Stimulated activated CD4-positive, alpha-beta T cell treated with anti-CD3 and anti-CD28 coated beads, Interleukin-12 subunit alpha, Interleukin-12 subunit beta, amount 100 ng/mL, for 4 hours (primary cell): ENCODE results near the gene PPIB.
"Not testable (repeated sequence)": the region's sequence is repeated elsewhere in the genome, so short reads cannot be mapped to it uniquely, and the experiment has no call there.

ENCODE experiments used
- DNase-seq: peaks from one replicate; pipeline ENCODE4 v3.0.0-alpha.2; 2020

The PPIB gene

DNA sequence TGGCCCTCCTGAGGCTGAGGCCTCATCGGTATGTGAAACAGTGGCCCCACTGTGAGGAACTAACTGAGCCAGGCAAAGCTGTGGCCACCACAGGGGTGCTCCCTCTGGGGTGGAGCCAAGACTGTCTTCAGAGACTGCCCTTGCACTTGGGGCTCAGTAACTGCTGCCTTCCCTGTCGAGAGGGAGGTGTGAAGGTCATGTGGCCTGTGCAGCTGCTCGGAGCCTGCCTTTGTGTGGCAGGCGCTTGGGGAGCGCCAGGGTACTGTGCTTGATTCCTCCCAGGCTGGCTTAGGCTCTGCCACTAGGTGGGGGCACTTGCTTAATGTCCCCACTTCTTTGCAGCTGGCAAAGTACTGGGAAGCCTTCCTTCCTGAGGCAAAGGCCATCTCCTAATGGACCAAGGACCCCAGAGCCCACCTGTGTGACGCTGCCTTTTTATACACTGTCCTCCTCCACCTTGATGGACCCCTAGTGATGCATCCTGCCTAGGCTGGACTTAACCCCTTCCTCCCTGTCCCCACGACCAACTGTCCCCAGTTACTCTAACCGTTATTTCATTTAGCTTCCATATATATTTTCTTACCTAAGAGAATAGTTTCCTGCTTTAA, 25.5 kb downstream of the PPIB start:
- no peak for DNase-seq

DNA sequence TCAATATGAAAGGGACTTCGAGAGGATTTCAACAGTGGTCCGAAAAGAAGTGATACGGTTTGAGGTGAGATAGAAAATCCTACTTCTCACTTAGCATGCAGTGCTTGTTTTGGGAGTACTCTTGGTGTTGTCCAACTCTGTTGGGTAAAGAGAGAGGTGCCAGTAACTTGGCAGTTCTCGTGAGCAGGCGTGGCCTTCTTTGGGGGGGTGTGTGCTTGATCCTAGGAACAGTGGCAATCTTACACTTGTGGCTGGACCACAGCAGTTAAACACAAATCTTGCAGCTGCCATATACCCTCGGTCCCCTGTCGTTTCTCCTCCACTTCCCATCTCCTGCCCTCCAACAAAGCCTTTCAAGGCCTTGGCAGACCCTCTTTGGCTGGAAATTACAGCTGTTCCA, 26.5 kb downstream of the PPIB start:
- DNase-seq = no peak

DNA sequence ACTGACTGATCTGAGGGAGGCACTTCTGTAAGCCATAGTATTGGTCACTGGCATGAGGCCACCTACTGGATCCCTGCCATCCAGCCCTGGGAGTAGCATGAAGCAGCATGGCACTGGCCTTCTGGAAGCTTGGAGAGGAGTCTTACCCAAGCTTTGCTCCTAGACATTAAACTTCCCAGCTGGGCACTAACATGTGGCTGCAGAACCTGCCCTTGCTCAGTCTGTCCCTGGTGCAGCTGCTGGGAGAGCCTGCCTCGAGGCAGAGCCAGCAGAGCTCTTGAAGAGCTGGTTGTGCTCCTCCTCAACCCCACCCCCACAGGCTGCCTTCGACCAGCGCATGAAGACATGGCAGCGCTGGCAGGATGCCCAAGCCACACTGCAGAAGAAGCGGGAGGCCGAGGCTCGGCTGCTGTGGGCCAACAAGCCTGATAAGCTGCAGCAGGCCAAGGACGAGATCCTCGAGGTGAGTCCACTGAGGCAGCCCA, 28.4 kb downstream of the PPIB start:
- DNase-seq = no peak

DNA sequence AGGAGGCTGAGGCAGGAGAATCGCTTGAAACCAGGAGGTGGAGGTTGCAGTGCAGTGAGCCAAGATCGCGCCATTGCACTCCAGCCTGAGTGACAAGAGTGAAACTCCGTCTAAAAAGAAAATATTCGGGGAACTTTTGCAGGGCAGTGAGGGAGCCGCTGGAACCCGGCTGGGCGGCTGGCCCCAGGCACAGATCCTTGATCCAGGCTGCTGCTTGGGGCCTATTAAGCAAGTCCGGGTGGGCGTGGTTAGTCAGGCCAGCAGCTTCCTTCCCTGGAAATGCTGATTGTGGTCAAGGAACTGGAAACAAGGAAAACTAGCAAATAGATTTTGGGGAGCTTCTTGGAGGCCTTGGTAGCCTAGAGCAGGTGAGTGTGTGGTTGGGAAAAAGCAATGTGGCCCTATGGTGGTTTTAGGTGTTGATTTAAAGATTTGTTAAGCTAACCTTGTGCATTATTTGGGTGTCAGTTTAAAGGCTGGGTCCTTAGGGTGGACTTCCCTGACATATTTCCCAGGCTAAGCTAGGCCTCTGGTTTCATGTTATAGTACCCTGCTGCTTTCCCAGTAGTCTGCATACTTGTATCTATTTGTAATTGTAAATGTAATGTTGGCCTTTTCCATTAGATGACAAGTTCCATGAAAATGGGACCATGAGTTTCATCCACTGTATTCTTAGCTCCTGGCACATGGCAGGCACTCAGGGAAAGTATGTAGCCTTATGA, 29.0 kb downstream of the PPIB start:
- no peak for DNase-seq

DNA sequence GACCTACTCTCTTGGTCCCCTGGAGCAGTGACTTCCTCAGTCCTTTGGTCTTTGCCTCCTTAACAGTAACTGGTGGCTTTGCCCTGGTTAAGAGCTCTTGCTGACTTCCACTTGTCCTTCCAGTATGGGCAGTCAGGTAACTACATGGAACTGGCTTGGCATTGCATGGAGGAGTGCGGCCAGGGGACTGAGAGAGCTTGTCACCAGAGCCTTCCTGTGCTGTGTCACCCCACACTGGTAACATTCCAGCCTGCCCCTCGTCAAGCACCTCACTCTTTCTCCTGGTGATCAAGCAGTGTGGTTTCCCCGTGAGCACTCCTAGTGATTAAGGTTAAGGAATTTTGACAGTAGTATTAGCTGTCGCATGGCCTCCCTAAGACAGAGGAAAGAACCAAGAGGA, 30.6 kb downstream of the PPIB start:
- no peak for DNase-seq

DNA sequence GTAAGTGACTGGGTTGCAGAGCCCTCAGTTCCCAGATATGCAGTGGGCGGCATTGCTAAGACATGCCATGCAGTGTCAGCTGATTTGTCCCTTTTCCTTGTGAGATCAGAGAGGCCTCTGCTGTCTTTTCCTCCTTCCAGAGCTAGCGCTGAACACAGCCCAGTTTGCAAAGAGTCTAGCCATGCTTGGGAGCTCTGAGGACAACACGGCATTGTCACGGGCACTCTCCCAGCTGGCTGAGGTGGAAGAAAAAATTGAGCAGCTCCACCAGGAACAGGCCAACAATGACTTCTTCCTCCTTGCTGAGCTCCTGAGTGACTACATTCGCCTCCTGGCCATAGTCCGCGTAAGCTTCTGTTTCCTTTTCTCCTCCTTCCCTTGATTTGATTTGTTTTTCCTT, 31.3 kb downstream of the PPIB start:
- no peak for DNase-seq

DNA sequence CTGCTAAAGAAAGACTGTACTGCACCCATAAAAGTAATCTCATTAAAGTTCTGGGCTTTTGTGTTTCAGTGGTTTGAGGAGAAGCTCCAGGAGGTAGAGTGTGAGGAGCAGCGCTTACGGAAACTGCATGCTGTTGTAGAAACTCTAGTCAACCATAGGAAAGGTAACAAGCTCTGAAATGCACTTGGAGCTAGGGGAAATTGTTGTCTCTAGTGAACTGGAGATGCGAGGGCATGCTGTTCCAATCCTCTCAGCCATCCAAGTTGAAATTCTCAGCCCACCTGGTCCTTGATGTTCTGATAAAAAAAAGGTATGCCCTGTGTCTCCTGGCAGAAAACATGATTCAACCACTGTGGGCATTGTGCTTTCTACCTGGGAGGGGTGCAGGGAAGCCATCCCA, 32.7 kb downstream of the PPIB start:
- DNase-seq = no peak

DNA sequence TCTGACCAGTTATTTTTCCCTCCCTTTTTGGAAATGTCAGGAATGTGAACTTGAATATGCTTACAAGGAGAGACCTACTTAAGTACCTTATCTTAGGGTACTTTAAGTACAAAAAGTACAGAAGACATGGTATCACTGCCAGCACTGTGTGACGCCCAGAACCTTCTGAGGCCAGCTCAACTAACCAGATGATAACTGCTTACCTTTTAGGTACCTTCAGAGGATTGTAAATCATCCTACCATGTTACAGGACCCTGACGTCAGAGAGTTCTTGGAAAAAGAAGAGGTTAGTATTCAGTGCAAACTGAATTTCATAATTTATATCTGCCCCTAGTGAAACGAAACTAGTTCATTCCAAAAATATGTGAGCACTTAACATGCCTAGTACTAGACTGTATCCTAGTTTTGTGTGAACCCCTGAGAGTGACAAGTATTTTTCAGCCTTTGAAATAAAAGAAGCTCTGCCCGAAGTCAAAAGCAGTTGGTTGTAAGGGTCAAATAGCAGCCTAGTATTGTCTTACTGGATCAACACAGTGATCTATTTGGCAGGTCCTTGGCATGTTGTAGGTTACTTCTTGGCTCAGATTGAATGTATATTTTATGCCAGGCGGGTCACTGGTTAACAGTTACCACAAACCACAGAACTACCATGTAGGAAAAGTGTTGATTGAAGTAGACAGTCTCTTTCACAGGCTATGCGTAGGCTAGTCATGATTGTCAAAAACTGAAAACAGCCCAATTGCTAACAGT, 35.1 kb downstream of the PPIB start:
- no peak for DNase-seq

DNA sequence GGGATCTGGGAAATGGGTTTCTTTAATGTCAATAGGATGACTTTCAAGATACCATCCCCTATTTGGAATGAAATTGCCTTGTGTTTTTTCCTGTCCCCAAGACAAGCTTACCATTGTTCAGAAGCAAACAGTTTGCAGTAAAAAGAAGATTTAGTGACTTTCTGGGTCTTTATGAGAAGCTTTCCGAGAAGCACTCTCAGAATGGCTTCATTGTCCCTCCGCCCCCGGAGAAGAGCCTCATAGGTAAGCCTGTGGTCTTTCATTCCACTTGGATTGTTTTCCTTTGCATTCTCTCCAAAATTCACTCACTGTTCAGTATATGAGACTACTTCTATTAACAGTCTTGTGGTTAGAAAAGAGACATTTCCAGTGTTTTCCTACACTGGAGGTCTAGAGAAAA, 36.8 kb downstream of the PPIB start:
- no peak for DNase-seq

DNA sequence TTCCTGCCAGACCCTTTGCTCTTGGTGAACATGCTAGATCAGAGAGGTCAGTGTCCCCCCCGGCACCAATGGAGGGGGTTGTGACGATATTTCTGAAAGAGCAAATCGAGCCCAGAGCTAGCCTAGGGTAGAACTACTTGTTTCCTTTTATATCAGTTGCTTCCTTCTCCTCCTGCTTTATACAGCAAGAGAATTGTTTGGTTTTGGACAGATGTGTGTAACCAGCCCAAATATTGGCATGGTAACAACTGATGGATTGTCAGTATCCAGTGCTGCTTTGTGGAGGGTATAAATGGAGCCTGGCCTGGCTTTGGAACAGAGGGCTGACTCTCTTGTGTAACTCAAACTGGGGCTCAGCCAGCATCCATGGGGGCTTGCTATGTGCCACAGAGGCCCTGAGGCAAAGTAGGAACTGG, 39.9 kb downstream of the PPIB start:
- no peak for DNase-seq

DNA sequence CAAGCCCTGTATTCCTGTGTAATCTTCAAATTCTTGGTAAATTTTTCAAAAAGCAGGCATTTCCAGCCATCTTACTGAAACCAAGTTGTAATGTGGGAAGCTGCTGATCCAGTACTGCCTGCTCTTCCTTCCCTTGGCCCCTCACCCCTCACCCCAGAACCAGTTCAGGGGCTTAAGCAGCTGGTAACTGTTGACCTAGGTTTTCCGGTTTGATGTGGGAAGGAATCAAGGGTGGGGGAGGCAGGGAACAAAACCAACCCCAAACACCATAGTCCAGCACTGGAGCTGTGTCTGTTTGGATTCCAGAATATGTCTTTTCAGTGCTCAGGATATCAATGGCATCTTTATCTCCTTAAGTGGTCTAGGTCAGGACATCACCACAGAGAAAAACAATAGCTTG, 40.4 kb downstream of the PPIB start:
- DNase-seq = no peak

DNA sequence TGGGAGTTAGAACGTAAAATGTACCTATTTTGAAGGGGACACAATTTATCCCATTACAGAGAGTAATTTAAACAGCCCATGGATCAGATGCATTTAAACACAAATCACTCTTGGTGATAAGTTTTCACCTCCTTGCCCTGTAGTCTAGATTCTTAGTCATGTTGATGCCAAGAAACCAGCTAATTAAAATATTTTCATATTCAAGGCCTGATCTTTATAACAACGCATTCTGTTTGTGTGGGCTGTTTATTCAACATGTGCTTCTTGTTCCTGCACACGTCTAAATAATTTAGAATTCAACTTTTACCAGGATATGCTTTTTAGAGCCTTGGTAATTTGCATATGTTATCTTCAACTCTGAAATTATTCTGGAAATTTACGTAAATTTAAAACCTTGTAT, 41.2 kb downstream of the PPIB start:
- no peak for DNase-seq

DNA sequence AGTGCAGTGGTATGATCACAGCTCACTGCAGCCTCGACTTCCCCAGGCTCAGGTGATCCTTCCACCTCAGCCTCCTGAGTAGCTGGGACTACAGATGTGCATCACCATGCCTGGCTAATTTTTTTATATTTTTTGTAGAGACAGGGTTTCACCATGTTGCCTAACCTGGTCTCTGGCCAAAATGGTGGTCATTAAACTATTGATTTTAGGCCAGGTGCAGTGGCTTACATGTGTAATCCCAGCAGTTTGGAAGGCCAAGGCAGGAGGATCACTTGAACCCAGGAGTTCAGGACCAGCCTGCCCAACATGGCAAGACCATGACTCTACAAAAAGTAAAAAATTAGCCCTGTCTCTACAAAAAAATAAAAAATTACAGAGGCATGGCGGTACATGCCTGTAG, 42.5 kb downstream of the PPIB start:
- DNase-seq = not testable (repeated sequence)

DNA sequence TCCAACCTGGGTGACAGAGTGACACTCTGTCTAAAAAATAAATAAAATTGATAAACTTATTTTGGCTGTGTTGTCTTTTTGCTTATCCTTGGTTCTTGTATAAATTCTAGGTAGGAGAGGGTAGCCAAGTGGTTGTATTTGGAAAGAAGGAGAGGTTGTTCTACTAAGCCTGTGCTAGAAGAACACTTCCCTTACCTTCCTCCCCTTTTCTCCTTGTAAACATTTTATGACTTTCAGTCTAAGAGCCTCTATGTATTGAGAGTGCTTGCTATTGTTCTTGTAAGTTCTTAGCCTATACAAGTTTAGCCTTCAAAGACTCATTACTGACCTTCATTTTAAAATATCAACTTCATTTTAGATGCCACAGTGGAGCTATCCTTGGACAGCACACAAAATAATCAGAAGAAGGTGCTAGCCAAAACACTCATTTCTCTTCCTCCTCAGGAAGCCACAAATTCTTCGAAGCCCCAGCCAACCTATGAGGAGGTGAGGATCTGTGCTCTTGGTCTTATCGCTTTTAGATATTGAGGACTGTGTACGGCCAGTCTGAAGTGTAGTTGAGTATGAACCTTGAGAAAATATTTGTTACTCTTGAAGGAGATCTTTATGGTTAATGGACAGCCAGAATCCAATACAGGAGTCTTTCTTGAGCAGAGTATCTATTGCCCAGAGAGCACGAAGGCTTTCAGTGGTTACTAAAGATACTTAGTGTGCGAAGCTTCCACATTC, 44.9 kb downstream of the PPIB start:
- no peak for DNase-seq

DNA sequence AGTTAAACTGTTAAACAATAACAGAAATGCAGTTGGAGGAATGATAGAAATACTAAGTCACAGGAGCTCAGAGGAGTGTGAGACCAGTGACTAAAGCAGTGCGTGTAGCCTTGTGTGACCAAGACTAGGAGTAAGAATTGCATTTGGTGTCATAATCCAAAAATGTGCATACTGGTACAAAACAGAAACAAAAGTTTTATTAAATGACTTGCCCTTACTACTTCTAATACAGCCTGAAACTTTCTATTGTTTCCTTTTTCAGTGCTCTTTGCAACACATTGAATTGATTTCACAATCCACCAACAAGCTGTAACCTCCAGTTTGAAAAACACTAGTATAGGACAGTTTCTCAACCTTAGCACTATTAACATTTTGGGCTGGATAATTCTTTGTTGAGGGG, 49.9 kb downstream of the PPIB start:
- DNase-seq = no peak

DNA sequence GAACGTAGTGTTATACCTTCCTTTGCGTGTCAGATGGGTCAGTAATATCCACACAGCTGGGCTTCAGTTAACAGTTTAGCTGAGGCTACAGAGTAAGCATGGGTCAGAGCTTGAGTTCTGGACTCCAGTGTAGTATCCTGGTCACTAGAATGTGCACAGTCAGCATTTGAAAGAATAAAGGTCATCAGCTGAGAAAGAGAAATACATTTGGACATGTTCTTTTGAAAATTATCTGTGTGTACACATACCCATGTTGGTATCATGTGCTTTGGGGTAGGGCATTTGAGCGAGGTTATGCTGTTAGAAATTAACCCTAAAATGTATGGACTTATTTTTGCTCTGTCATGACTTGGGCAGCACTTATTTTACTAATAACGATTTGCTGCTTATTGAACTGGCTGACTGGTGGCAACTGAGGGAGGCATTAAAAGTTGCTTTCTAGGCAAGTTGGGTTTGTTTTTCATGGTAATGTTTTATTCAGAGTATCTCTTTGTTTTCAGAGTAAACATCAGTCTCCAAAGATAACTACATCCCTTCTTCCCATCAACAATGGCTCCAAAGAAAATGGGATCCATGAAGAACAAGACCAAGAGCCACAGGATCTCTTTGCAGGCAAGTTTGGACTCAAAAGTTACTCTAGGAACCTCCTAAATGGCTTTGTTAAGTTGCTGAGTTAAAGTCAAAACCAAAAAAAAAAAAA, 50.6 kb downstream of the PPIB start:
- no peak for DNase-seq

DNA sequence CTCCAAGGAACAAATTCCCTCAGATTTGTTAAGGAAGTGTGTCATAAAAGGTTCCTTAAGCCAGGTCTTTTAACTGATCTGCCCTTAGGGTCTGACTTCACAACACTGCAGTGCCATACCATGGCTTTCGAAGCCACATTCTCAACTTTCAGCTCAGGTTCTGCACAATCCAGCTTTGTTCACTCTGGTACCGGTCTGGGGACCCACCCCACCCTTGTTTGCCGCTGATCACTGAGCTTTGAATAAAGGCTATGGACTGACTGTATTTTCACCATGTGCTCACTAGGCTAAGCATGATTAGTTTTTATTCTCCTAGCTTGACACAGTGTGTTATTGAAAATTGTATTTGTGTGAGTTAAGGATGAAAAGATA, 51.2 kb downstream of the PPIB start:
- no peak for DNase-seq

DNA sequence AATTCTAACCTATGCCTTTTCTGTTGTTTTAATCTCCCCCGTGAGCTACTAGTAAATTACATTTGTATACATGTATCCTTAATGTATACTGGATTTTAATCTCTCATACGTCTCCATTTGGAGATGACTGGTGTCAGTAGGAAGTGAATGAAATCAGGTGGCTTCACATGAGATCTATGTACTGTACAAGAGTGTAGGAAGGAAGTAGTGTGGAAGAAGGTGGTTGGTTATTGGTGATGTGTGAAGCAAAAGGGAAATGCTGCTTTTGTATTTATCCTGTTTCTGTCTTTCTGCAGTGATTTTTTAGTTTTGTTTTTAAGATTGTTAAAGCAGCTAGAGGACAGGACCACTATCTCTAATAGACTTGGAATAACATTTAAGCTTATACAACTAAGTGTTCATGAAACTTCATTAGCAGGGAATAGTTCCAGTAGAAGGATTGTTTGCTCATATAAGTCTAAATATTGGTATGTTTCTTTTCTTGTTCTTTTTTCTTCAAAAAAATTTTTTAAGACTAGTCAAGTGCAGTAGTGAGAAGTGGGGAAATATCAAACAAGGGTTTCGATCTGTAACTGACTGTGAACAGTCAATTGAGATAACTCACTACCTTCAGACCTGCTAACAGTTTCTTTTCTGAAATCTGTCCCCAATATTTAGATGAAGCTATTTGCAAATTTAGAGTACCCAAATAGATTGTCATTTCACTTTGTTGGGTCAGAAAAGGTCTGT, 51.7 kb downstream of the PPIB start:
- DNase-seq = no peak

DNA sequence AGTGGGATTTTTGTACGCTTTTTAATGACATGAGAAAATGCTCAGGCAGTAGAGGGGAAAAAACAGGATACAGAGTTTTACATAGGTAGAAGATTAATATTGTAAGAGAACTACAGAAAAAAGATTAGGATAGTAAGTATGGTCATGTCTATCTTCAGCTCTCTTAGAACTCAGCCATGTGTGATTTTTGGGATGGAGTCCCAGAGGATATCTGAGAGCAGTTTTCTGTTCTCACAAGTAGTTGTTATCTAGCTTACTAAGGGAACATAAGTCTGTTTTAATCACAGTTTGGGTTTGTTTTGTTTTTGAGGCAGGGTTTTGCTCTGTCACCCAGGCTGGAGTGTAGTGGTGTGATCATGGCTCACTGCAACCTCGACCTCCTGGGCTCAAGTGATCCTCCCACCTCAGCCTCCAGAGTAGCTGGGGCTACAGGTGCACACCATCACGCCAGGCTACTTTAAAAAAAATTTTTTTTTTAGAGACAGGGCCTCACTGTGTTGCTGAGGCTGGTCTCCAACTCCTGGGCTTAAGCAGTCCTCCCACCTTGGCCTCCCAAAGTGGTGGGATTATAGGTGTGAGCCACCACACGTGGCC, 52.6 kb downstream of the PPIB start:
- not testable (repeated sequence) for DNase-seq

DNA sequence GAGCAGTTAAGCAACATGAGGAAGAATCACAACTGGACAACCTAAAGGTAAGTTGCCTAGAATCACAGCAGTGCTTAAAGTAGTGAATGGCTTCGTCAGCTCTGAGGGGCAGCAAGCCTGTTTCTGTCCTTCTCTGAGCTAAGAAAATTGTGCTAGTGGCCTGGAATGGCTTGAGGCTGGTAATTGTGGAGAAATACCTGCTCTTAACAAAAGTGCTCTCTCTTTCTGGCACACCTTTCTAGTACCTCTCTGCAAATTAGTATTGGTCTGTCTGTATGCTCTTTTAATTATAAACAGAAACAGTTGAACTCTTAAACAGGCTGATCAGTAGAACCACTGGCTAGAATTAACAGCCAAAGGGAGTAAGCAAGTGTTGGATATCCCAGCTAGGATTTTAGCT, 55.5 kb downstream of the PPIB start:
- no peak for DNase-seq
